DMS153 treated with DMSO at 0.1 percent for 48 hours (cell line): ENCODE results near the gene HIGD2B.
"Not testable (repeated sequence)": the region's sequence is repeated elsewhere in the genome, so short reads cannot be mapped to it uniquely, and the experiment has no call there.

ENCODE experiments used
- DNase-seq: peaks from one replicate; lab custom pipeline; 2025; ENCODE audit not compliant: unreplicated experiment; lab: John Stamatoyannopoulos, UW

Gene HIGD2B, protein sequence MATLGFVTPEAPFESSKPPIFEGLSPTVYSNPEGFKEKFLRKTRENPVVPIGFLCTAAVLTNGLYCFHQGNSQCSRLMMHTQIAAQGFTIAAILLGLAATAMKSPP

DNA sequence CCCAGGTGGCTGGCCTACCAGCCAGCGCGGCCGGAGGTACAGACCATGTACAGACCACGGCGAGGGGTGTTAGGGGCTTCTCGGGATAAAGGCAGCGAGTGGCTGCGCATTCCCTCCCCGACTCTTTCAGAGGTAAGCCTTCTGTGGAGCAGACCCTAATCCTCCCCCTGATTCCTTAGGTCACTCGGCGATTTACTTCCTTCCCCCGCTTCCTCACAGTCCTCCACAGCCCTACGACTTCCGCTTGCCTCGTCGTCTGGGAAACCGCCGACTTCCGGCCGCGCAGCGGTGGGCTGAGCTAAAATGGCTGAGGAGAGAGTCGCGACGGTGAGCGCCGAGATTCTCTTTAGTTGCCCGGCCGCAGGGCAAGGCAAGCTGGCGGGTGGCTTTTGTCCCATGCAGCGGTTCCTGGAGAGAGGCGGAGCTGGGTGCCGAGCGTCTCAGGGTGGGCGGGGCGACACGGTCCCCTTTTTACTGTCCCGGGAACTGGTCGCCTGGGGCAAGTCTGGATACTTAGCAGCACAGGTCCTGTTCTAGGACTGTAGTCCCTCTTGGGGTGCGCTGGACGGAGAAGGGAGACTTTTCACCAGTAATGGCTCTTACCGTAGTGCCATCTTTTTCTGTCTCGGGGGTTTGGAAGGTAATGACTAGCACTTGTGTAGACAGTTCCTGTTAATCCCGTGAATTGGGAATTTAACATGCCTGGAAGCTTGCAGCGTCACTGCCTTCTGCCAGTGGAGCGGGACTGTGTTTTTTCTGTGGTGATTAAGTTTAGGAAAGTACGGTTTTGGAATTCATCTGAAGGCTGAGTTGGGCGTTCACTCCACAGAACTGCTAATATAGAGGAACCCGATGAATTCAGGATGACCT, at the start of gene HIGD2B, which contains the start of gene BBS4:
HIGD2B (minus strand) TSS at position 258 of the 870 bp plus-strand sequence. CDS start 9,808 bp downstream, outside the sequence.
BBS4 (plus strand) TSS at position 283 of the 870 bp plus-strand sequence; CDS start at position 304, 21 bp downstream.
- DNase-seq, result no peak

DNA sequence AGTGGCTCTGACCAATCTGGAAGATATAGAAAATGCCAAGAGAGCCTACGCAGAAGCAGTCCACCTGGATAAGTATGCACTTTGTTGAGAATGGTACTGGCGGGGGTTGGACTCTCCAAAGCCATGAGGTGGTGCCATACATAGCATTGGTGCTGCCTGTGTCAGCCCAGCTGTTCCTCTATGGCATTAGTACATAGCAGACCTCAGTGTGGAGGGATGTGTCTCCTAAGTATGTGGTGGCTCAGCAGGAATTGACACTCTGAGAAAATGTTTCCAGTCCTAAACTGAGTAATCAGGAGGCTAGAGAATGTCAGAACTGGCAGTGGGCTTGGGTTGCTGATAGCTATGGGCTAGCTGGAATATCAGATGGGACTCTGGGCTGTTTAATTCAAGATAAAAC, 49.1 kb upstream of the HIGD2B start:
- no peak for DNase-seq

DNA sequence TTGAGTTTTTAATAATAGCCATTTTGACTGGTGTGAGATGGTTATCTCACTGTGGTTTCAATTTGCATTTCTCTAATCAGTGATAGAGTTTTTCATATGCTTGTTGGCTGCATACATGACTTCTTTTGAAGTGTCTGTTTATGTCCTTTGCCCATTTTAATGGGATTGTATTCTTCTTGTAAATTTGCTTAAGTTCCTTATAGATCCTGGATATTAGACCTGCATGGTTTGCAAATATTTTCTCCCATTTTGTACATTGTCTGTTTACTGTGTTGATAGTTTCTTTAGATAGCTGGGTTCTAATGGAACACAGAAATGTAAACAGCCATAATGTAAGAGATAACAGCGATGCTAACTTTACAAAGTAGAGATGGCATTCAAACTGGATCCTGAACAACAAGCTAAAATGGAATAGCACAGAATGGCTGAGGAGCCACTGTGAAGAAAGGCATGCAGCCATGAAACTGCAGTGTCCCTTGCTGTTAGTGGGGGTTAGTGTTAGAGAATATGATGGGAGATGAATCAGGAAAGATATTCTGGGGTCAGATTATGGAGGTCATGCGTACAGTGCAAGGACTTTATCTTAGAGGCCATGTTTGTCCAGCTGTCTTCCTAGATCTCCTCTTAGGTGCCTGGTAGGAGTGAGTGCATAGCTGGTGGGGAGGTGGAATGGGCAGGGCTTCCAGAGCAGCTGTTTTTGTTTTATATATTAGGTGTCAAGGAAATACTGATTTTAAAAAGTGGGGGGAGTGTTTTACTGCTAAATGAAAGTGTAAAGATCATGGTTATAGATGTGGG, 48.2 kb upstream of the HIGD2B start:
- DNase-seq, result no peak

DNA sequence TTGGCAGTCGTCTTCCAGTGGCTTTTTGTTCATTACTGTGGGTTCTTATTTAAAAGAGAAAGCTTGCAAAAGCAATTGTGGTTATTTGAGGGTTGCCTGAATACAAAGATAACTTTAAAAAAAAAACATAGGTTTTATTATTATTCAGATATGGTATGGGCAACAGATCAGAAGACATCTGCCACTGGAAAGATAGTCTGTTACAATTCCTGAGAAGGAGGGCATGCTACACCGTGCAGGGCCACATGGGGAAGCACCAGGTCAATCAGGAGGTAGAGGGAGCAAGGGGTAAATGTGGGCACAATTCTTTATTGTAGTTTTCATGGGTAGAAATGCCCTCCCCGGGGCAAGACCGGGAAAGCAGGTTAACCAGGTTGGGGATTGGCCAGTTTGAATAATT, 46.5 kb upstream of the HIGD2B start:
- DNase-seq, result no peak

DNA sequence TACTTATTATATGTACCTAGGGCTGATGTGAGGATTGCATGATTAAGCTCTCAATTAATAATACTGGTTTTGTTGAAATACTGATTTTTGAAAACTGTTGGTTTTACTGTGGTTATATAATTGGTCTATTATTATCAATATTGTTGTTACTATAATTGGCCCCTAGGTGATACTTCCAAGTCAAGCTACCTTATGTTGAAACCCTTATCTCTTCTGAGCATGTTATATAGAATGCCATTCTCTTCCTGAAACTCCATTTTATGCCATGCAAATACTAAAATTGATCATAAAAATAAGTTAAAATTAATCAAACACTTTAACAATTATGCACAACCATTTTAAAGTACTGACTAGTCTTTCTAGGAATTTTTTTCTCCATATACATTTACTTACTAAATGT, 46.1 kb upstream of the HIGD2B start:
- DNase-seq, result no peak

DNA sequence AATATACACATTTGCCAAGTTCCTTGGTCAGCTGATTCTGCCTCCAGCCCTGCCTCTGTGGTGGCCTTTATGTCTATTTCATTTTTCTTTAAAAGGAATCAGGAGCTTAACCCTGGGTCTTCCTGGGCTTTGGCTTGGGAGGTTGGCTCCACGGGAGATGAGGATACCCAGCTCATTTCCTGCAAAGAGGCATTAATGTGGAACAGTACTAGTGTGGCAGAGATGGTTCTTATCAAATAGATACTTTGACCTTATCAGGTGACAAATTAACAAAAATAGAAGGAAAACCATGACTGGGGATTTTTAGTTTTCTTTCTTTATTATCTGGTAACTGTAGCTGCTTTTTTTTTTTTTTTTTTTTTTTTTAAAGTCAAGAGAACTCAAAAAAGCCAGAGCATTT, 42.8 kb upstream of the HIGD2B start:
- DNase-seq, result no peak

DNA sequence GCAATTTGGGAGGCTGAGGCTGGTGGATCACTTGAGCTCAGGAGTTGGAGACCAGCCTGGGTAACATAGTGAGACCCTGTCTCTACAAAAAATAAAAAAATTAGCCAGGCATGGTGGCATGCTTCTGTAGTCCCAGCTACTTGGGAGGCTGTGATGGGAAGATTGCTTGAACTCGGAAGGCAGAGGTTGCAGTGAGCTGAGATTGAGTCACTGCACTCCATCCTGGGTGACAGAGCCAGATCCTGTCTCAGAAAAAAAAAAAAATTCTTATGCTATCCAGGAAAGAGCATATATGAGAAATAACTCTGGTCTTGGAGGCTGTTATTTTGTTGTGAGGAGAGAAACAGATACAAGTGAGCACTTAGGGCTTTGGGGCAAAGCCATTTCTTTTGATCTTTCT, 42.3 kb upstream of the HIGD2B start:
- DNase-seq, result not testable (repeated sequence)

DNA sequence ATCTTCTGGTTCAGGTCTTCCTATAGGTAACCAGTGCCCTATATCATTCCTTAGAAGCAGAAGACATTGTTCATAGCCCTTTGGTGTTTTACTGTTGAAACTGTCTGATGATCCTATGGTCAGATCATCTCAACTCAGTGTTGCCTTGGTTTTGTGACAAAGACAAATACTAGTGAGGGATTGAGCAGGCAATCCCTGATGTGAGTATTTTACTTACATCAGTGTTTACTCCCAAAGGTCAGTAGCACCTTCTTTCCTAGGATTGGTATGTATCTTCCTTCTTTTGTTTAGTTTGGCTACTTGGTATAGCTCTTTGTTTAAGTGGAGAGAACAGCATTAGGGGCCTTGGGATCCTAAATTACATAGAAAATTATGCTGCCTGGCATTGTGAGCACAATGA, 41.2 kb upstream of the HIGD2B start:
- DNase-seq, result no peak

DNA sequence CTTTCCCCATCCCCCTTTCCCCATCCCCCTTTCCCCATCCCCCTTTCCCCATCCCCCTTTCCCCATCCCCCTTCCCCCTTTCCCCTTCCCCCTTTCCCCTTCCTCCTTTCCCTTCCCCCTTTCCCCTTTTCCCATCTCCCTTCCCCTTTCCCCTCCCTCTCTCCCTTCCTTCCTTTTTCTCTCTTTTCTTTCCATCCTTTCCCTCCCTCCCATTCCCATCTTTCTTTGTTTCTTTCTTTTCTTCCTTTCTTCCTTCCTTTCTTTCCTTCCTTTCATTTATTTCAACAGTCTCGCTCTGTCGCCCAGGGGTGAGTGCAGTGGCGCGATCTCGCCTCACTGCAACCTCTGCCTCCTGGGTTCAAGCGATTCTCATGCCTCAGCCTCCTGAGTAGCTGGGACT, 39.9 kb upstream of the HIGD2B start:
- not testable (repeated sequence) for DNase-seq

DNA sequence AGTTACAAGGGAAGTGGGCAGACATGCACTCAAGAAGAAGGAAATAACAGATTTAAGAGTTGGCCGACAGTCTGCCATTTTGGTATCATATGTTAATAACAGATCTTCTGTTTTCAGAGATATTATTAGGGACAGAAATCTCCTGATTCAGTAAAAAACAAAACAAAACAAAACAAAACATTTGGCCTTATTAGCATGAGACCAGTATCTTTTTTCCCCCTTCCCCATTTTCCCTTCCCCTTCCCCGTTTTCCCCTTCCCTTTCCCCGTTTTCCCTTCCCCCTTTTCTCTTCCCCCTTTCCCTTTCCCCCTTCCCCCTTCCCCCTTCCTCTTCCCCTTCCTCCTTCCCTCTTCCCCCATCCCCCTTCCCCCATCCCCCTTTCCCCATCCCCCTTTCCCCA, 39.5 kb upstream of the HIGD2B start:
- DNase-seq, result no peak

DNA sequence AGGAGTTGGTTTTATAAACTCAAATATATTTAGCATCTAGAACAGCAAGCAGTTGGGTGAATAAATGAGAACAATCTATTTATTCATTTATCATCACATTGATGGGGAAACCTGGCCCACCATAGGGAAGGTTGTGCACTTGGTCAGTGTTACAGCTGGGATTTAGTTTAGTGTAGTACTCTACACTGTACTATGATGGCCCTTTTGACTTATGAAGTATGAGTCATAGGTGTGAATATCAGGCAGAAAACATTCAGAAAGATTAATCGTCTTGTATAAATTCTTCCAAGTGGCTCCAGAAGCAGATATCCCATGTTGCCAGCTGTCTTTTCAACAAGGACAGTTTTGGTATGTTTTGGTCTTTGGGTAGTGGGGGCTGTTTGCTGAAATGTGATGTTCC, 38.0 kb upstream of the HIGD2B start:
- DNase-seq, result no peak

DNA sequence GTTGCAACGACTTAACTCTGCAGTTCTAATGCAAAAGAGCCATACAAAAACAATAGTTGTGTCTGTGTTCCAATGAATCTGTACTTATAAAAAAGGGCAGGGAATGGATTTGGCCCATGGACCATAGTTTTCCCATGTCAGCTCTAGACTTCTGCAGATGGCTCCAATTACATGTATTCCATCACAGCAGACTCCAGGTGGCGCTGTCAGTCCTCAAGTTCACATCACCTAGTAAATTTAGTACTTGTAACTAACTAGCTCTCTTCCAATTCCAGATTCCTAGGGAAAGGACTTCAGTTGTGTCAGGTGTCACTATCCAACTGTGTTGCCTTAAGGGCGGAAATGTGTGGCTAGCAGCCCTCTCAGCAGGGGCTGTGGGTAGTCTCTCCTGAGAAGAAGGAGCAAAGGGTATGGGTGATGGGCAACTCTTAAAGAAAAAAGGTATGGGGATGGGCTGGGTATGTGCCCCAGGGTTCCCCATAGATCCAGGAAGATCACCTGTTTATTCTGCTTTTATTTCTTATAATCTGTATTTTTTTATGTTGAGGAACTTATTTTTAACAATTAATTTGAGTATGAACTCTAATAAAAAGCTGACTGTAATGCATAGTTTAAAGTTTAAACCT, 36.2 kb upstream of the HIGD2B start:
- DNase-seq, result peak; percentile 19

DNA sequence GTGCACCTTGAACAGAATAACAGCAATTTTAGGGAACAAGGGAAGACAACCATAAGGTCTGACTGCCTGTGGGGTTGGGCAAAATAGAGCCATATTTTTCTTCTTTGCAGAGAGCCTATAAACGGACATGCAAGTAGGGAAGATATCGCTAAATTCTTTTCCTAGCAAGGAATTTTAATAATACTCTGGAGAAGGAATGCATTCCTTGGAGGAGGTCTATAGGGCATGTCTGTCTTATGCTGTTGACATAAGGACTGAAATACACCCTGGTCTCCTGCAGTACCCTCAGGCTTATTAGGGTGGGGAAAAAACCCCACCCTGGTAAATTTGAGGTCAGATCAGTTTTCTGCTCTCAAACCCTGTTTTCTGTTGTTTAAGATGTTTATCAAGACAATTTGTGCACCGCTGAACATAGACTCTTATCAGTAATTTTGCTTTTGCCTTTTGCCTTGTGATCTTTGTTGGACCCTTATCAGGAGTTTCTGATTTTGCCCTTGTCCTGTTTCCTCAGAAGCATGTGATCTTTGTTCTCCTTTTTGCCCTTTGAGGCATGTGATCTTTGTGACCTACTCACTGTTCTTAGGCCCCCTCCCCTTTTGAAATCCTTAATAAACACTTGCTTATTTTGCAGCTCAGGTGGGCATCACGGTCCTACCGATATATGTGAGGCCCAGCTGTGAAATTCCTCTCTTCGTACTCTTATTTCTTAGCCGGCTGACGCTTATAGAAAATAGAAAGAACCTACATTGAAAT, 22.7 kb upstream of the HIGD2B start:
- DNase-seq, result not testable (repeated sequence)

DNA sequence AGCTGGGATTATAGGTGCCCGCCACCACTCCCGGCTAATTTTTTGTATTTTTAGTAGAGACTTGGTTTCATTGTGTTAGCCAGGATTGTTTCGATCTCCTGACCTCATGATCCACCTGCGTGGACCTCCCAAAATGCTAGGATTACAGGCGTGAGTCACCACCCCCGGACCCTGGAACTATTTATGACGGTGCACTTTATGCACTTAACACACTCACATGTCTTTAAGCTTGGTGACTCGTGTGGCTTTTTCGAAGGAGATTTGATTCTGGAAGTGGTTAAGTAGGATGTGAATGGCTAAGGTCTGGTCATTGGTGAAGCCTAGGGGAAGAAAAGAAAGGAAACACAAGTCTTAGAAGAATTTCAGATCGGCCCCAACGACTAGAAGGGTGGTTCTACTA, 20.3 kb upstream of the HIGD2B start:
- no peak for DNase-seq

DNA sequence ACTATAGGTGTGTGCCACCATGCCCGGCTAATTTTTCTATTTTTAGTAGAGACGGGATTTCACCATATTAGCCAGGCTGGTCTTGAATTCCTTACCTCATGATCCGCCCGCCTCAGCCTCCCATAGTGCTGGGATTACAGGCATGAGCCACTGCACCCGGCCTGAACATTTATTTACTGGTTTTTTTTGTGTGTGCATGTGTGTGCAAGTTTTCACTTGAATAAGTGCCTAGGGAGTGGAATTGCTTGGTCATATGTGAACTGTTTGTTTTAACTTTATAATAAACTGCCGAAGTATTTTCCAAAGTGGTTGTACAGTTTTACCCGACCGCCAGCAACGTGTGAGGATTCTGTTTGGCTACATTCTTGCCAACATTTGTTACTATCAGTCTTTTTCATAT, 14.1 kb upstream of the HIGD2B start:
- no peak for DNase-seq

DNA sequence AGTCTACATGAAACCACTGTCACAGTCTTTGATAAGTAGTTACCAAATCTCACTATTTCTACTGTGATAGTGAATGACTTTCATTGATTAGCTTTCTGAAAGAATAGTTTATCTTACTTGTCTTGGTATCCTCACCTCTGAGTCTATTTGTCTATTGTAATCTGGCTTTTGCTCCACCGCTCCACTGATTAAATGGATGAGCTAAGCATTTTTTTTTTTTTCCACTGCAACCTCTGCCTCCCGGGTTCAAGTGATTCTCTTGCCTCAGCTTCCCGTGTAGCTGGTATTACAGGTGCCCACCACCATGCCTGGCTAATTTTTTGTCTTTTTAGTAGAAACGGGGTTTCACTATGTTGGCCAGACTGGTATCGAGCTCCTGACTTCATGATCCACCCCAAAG, 13.0 kb upstream of the HIGD2B start:
- no peak for DNase-seq

DNA sequence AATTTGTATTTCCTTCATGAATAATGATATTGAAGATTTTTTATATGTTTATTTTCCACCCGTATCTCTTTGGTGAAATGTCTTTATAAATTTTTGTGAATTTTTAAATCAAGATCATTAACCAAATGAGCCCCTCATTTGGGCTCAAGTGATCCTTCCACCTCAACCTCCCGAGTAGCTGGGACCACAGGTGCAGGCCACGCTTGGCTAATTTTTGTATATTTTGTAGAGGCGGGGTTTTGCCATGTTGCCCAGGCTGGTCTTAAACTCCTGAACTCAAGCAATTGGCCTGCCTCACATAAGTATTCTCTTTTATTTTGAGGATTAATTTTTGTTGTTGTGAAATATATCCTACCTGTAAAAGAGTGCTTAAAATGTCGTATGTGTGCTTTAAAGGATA, 5.0 kb upstream of the HIGD2B start:
- DNase-seq, result no peak

DNA sequence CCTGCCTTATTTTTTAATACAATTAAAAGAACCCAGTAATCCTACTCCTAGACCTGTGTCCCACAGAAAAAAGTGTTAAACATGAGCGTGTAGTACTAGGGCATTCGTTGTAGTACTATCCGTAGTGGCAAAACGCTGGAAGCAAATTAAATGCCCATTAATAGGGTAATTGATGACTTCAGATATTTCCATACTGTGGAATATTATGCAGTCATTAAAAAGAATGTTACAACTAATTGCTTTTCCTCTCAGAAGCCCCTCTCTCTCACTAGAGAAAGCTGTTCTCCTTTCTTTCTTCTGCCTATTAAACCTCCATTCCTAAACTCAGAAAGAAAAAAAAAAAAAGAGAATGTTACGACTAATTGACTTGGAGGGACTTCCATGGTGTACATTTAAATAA, 2.7 kb upstream of the HIGD2B start:
- DNase-seq, result no peak

DNA sequence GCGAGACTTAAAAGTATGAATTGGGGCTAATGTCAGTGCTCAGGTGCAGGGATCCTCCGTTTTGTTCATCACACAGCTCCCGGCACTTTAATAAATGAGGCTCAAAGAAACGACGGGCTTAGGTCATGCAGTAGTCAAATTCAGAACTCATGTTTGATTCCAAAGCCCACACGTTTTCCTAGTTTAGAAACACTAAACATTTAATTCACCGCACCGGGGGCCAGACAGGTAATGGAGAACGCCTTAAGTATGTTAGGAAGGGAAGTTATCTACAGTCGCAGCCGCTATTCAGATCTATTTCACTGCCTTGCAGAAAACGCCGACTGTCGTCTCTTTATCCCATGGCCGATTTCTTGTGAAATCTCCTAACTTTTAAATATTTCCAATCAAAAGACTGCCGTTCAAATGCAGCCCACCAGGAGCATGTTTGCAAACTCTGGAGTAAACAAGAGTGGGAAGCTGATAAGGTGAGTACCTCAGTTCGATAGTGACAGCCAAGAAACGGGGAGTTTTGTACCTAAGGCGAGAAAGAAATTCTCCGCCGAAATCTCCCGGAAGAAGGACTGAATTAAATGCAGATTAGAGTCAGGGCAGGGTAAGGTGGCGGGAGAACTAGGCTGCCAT, 569 bp downstream of the HIGD2B start:
- DNase-seq, result no peak

DNA sequence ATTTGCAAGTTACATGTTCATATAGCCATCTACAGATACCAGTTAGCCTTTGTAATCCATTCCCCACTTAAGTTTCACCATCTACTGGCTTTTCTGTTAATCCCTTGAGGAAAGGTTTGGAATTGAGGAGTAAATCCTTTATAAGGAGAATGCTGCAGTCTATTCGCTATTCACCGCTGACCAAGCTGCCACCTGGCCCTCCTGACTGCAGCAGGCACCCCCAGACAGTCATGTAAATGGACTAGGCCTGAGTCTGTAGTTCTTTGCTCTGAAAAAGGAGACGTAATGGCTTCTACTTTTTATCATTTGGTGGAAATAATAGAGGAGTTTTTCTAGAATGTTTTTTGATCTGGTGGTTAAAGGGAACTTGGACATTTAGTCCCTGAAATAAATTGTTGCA, 3.2 kb downstream of the HIGD2B start:
- no peak for DNase-seq
